HG03520 (cell line): ENCODE results near the gene DYNLT2.

ENCODE experiments used
- ATAC-seq: cut with Tn5 transposase; IDR thresholded peaks from one replicate; pipeline ENCODE4 v1.9.1; 2021; ENCODE audit warnings: mild to moderate bottlenecking, moderate library complexity; ENCODE audit not compliant: unreplicated experiment

DYNLT2 gene

DNA sequence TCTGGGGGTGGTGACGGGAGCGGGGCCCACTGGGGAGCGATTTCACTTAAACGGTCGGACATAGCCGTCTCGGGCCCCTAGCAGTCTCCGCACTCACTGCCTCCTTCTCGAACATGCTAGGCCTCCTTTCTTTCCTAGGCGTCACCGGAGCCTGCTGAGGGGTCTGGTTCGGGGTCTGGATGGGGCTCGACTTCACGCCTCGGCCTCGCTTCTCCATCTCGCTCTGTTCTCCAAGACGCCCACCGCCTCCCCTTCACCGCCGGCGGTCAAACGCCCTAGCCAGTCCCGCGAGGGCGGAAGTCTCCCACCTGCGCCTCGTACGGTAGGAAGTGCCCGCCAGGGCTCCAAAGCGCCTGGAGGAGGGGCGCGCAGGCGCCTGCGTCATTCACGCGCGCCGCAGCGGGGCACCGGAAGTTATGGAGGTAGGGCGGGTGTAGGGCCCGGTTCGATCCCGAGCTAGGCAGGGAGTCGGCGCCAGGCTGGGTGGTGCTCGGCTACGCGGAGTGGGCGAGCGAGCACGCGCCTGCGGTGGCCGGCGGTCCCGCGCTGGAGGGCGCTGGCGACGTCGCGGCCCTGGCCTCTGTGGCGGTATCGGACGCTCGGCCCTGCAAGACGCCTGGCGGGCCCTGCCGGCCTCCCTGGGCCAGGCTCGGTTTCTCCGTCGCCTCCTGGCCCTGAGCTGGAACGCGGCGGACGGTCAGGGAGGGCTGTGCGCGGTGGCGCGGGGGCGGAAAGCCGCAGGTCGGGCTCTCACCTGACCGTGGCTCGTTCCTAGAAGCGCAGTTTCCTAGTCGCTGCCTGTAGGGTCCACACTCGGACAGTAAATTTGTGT is at the start of gene DYNLT2, which contains the start of gene ERMARD:
TSS of gene DYNLT2 (minus strand) at position 331 of the 832 bp plus-strand sequence. CDS start at position 217, 114 bp downstream.
TSS of gene ERMARD (plus strand) at position 381 of the 832 bp plus-strand sequence. CDS start at position 417, 36 bp downstream.
- peak; percentile 95 for ATAC-seq

DNA sequence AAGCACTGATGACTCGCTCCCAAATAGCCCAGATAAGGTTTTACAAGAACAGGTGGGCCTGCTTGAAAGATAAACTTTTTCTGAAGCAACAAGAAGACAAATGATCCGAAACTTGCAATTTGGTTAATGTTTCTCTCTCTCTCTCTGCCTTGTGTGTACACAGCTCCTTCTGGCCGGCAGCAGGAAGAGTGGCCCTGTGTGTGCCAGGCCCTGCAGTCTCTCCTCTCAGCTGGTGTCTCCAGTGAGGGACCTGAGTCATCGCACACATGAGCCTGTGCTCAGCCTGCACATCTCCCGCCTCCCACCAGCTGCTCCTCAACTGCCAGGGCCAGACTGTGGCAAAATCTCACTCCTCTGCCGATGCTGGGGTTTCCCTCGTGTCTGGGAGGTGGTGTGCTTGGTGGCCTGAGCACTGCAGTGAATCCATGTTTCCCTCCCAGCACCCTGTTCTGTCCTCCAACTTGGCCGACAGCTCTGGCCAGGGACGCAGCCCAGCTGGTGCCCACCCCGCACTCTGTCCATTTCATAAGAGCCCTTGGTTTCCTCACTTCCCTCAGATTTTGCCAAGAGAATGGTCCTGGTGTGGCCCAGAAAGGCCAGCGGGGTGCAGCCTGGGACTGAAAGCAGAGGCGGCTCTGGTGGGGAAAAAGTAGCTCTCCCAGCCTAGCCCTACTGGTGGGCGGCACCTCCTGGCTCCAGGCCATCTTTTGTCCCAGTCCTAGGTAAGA is 49.5 kb upstream of the DYNLT2 start:
- no peak for ATAC-seq

DNA sequence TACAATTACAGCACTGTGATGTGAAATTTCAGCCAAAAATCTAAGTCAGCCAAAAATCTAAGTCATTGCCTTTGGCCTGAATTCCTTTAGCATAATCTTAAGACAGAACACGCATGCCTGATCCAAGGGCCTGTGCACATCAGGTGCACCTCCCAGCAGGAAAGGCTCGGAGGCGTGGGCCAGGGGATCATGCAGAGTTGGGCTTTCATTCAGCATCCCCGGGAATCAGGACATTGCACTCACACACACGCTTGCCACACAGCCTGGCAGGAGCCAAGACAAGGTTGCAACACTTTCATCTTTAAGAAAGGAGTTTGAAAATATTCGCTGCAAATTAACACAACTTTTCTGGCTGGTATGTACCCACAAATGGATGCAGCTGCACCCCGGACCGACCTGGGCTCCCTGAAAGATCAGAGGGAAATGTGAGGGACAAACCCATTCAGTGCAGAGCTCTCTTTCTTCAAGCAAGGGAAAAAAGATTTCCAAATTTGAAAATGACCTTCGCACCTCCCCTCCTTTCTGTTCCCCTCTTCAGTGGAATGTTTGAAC is 48.8 kb upstream of the DYNLT2 start:
- no peak for ATAC-seq

- no peak for ATAC-seq
Observed at GRCh38 chr6:169799474-169799926, 48.1 kb upstream of the DYNLT2 start.

- ATAC-seq = no peak
Observed at GRCh38 chr6:169798764-169799473, 47.5 kb upstream of the DYNLT2 start.

DNA sequence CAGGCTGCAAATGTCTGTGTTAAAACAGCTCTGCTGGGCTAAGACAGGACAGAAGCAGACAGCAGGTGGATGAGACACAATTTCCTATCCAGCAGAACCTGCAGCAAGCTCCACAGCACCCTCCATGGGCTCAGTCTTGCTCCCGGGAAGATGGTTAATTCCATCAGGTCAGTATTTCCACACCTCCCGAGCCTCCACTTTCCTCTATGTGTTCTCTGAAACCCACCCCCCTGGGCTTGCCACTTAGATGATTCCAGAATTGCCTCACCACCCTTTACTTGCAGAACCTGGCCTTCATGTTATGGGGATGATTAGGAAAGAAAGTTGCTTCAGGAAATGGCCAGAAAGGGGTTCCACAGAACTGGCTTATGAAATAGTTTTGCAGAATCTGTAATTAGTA is 43.8 kb upstream of the DYNLT2 start:
- ATAC-seq = no peak

- ATAC-seq = no peak
Observed at GRCh38 chr6:169794317-169795055, 43.1 kb upstream of the DYNLT2 start.

- no peak for ATAC-seq
Observed at GRCh38 chr6:169793408-169793807, 42.0 kb upstream of the DYNLT2 start.

GRCh38 chr6:169792306-169793015 is 41.1 kb upstream of the DYNLT2 start:
- ATAC-seq = no peak

DNA sequence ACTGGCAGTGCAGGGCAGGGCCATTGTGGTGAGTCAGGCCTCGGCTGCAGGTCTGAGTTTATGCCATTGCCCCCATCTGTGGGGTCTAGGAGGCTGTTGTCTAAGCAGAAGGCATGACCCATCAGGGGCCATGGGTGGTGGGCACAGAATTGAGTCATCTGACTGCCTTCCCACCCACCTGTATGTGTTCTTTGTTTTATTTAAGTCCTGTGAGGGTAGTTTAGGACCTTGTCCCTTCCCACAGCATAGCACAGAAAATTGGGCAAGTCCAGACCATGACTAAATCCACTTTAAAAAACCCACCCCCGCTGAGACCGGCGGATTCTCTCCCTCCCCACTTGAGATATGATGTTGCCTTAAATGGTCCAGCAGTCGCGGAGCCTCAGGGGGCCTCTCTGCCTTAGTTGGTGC is 40.4 kb upstream of the DYNLT2 start:
- ATAC-seq = no peak

- ATAC-seq = peak; percentile 91
Observed at GRCh38 chr6:169789944-169790927, 38.9 kb upstream of the DYNLT2 start.

GRCh38 chr6:169789146-169789943 is 38.0 kb upstream of the DYNLT2 start:
- ATAC-seq = no peak

- no peak for ATAC-seq
Observed at GRCh38 chr6:169788809-169789145, 37.4 kb upstream of the DYNLT2 start.

GRCh38 chr6:169787797-169788196 is 36.4 kb upstream of the DYNLT2 start:
- no peak for ATAC-seq

DNA sequence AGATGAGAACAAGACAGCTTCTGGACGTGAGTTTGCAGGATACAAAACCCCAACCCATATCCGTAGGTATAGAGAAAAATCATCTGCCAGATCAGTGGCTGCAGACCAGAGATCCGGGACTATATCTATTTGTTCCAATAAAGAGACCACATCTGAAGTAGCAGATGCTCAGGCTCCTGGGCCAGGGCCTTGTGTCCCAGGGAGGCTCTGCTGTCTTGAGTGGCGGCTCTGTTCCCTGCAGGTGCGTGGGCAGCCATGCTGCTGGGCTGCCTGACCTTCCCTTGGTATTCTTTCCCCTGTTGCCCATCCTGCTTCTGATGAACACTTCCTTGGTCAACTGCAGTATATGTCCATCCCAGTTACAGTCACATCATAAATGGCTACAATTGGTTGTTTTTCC is 35.0 kb upstream of the DYNLT2 start:
- ATAC-seq = no peak

DNA sequence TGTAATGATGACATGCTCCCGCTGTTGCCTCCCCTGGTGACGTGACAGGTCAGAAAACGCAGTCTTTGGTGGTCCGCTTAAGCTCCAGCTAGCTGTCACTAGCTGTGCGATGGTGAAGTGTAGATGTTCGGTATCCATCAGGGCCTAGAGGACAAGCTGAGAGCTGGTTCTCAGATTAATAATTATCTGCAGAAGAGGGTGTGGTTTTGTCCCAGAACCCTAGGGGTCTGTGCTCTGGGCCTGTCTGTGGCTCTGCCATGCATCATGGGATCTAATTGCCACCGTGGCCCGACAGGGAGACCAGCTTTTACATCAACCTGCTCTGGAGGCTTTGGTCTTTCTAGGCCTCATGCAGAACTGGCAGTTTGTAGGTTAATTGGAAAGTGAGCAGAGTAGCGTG is 34.2 kb upstream of the DYNLT2 start:
- no peak for ATAC-seq

- ATAC-seq = no peak
Observed at GRCh38 chr6:169784821-169785340, 33.5 kb upstream of the DYNLT2 start.
